ENCODE data around the gene SF3B3.
A peak's percentile ranks its signal among the peaks of the same experiment; 100 is the strongest.

The SF3B3 gene

DNA sequence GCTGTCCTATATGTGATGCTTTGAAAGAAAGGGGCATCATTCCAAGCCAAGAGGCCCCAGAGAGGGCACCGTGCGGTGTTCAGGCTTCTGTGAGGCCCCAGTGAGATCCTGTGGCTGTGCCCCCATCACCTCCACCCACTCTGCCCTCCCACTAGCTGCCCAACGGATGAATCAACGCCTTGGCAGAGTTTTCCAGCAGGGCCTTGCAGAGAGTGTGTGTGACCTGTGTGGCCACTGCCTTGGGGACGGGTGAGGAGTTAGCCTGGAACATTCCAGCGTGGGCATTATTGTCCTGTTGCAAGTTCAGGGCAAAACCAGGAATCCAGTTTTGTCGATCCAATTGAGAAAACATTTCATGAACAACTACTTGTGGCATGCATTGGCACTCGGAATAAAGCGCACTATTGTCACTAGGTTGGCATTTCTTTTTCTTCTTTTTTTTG lies 53.7 kb downstream of the SF3B3 start:
- H3K4me3 ChIP-seq (replicated peaks in 1 of 2; ENCODE audit: low read depth in 2 of 2, low read length in 2 of 2), result no peak overlapping the region
- TF ChIP-seq, protein P1, sequence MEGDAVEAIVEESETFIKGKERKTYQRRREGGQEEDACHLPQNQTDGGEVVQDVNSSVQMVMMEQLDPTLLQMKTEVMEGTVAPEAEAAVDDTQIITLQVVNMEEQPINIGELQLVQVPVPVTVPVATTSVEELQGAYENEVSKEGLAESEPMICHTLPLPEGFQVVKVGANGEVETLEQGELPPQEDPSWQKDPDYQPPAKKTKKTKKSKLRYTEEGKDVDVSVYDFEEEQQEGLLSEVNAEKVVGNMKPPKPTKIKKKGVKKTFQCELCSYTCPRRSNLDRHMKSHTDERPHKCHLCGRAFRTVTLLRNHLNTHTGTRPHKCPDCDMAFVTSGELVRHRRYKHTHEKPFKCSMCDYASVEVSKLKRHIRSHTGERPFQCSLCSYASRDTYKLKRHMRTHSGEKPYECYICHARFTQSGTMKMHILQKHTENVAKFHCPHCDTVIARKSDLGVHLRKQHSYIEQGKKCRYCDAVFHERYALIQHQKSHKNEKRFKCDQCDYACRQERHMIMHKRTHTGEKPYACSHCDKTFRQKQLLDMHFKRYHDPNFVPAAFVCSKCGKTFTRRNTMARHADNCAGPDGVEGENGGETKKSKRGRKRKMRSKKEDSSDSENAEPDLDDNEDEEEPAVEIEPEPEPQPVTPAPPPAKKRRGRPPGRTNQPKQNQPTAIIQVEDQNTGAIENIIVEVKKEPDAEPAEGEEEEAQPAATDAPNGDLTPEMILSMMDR (IDR thresholded peaks at IDR 0.05; ENCODE audit: low read depth, low read length), result no peak
- DNase-seq (ENCODE audit: low read depth in 2 of 2), result peak; percentile 61 to 72

DNA sequence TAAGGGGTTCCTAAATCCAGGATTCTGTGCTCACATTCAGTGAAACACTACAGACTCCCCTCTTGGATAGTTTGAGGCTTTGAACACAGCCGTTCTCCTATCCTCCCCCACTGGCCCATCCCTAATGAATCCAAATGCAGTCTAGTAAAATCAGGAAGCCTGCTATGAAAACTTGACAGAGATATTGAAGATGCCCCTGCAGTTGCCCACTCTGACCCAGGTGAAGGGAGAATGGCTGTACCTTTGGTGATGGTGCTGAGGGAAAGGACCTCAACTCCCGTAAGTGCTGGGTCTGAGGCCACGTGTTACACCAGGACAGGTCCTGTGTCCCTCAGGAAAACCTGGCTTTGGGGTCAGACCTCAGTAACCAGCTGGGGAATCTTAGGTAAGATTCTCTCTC lies 54.4 kb downstream of the SF3B3 start:
- TF ChIP-seq, protein P1 (IDR thresholded peaks at IDR 0.05; ENCODE audit: low read depth, low read length), result no peak
- H3K4me3 ChIP-seq (replicated peaks in 1 of 2; ENCODE audit: low read depth in 2 of 2, low read length in 2 of 2), result no peak overlapping the region
- DNase-seq (ENCODE audit: low read depth in 2 of 2), result no peak

DNA sequence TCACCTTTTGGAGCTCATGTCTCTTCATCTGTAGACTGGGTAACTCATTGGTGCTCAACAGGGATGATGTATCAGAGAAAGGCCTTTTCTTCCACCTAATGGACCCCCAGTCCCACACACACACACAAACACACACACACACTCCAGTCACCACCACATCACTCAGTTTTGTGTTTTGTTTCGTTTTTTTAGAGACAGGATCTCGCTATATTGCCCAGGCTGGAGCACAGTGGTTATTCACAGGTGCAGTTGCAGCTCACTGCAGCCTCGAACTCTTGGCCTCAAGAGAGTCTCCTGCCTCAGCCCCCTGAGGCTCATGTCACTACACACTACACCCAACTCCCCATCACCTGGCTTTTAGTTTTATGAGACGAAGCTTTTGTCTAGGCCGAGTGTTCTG lies 55.6 kb downstream of the SF3B3 start:
- TF ChIP-seq, protein P1 (IDR thresholded peaks at IDR 0.05; ENCODE audit: low read depth, low read length), result no peak
- no peak for DNase-seq (ENCODE audit: low read depth in 2 of 2)
- H3K4me3 ChIP-seq (replicated peaks in 1 of 2; ENCODE audit: low read depth in 2 of 2, low read length in 2 of 2), result no peak overlapping the region

DNA sequence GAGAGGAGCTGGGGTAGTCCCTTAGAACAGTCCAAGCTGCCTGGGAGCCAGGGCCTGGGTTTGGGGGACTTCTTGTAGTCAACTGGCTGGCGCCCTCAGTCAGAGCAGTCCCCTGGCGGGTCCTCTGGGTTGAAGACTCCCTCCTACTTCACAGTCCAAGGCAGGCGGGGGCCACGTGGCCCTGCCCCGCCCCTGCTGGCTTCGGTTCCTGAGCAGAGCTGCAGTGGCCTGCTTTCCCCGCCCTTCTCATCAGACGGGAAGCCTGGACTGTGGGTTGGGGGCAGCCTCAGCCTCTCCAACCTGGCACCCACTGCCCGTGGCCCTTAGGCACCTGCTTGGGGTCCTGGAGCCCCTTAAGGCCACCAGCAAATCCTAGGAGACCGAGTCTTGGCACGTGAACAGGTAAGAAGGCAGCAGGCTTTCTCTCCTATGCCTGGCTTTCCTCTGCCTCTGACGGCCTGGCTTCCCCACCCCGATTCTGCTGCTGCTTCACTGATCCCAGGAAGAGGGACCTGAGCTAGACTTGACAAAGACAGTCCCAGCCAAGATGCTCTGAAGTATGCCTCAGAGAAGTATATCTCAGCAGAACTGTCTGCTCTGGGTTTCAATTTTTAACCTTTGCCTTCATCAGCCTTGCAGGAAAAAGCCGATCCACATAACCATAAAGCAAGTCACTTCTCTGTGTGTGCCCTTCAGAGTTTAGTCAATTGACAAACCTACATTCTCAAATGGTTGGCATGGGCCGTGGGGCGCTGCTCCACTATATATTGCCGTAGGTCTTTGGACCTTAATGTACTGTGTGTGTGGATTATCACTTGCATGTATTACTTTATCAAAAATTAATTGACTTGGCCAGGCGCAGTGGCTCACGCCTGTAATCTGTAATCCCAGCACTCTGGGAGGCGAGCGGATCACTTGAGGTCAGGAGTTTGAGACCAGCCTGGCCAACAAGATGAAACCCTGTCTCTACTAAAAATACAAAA lies 56.3 kb downstream of the SF3B3 start:
- DNase-seq (ENCODE audit: low read depth in 2 of 2), result no peak
- H3K4me3 ChIP-seq (replicated peaks in 1 of 2; ENCODE audit: low read depth in 2 of 2, low read length in 2 of 2), result no peak overlapping the region
- TF ChIP-seq, protein P1 (IDR thresholded peaks at IDR 0.05; ENCODE audit: low read depth, low read length), result no peak

DNA sequence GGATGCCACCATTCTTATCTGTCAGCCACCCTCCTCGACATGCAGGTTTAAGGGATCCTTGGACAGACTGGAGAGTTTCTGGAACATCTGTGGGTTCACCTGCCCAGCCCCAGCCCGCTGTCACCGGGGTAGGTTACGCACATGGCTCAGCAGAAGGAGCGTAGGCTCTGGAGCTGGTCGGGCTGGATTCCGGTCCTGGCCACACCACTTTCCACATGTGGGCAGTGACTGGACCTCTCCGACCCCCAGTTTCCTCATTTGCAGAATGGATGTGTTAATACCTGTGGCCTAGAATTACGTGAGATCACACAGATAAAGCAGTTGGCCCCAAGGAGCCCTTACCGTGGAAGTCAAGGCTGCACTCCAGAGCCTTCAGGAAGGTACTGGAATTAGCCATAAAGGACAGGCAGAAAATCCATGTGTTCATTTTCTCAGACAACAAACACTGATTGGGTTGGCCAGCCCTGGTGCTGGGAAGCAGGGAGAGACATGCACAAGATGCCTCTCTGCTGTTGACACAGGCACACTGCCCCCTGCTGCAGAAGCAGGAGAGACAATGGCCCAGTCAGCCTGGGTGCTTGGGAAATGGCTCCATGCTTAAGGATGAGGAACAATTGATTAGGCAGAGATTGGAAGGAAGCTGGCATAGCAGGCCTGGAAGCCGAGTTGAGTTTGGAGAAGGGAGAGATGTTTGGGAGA lies 58.8 kb downstream of the SF3B3 start:
- peak in 1 of 2 donors; percentile 22 for DNase-seq (ENCODE audit: low read depth in 2 of 2)
- TF ChIP-seq, protein P1 (IDR thresholded peaks at IDR 0.05; ENCODE audit: low read depth, low read length), result peak; percentile 35
- no peak overlapping the region for H3K4me3 ChIP-seq (replicated peaks in 1 of 2; ENCODE audit: low read depth in 2 of 2, low read length in 2 of 2)

DNA sequence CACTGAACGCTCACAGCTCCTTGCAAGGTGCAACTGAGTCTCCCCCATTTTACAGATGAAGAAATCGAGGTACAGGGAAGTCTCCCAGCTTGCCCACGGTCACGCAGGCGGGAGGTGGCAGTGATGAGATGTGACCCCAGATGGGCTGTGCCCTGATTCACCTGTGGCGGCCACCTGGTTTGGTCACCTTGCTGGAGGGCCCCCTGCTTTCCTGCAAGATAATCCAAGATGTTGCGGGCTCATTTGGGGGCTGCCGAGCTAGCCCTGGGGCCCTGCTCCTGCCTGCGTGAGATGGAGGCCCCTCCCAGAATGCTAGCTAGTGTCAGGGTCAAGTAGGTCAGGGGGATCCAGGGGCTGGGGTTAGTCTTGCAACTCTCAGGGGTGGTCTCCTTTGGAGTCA lies 63.1 kb downstream of the SF3B3 start:
- DNase-seq (ENCODE audit: low read depth in 2 of 2), result no peak
- H3K4me3 ChIP-seq (replicated peaks in 1 of 2; ENCODE audit: low read depth in 2 of 2, low read length in 2 of 2), result no peak overlapping the region
- TF ChIP-seq, protein P1 (IDR thresholded peaks at IDR 0.05; ENCODE audit: low read depth, low read length), result no peak
